ENCODE data around the gene OCA2. TPM values are rescaled to one million over a fixed set of nuclear protein-coding genes. Genes with fewer than 3 reads are reported as not detected.
"Not testable (repeated sequence)": the region's sequence is repeated elsewhere in the genome, so short reads cannot be mapped to it uniquely, and the experiment has no call there.

The OCA2 gene
- total and polyA plus RNA-seq, 2 of the 4 experiments (the other 2 are of a cell fraction) = under 0.01 to 0.03 TPM

DNA sequence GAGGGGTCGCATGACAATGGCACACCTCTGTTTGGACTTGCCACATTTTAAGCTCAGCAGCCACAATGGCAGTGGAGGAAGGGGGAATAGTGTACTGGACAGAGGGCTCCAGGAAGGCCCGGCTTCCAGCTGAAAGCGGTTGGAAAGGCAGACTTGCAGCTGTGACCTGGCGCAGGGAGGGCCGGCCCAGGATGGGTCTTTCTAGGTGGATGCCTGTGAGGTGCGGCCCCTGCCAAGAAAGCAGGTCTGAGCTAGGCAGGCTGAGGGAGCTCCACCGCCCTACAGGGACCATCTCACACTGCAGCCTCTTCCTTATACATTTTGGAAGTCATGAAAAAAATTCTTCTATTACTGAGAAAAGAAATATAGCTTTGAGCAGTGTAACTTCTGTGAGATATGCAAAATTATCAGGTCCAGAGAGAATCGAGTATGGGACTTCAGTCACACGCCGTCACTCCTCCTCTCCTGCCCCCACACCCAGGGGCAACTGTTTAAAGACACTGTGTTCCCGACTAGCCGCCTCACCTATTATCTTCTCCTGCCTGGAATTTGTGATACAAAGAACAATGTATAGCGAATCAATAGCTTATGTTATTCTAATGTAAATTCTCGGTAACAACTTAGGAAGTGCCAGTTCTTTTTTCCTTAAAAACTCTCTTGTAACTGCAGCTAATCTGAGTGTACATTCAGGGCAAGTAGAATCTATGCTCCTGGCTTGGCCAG is 331.0 kb downstream of the OCA2 start:
- H3K9ac ChIP-seq (ENCODE audit: low read depth, low read length) = no peak overlapping the region
- no peak overlapping the region for H4K91ac ChIP-seq (ENCODE audit: insufficient read depth, low read depth, low read length)
- H2AK5ac ChIP-seq (ENCODE audit: low read depth, low read length) = no peak overlapping the region
- no peak overlapping the region for H3K56ac ChIP-seq (ENCODE audit: extremely low read depth, insufficient read depth, low read length)
- no peak overlapping the region for H3K4ac ChIP-seq (ENCODE audit: low read depth, low read length)
- peaks cover 30% of the 10 kb centered on the region for H3K9me3 ChIP-seq (ENCODE audit: control insufficient read depth, insufficient read depth, low read length)
- no peaks in the 10 kb centered on the region for H4K20me1 ChIP-seq (ENCODE audit: insufficient read depth, low read length)
- no peak overlapping the region for H3K18ac ChIP-seq (ENCODE audit: low read depth, low read length)
- H2BK15ac ChIP-seq (ENCODE audit: low read depth, low read length) = no peak overlapping the region
- DNase-seq (no peak), ATAC-seq (ENCODE audit: low read depth) (no peak)
- intact Hi-C loops (cut with micrococcal nuclease) (no loop called here), dilution Hi-C loops (cut with HindIII; ENCODE audit: low sequenced_read_pairs, unreplicated experiment) (no loop called here), in situ Hi-C loops (cut with MboI; ENCODE audit: low sequenced_read_pairs) (no loop called here)
- no peaks in the 10 kb centered on the region for H3K4me1 ChIP-seq (ENCODE audit: control insufficient read depth, insufficient read depth, low read length)
- no peak overlapping the region for H3K4me3 ChIP-seq (ENCODE audit: insufficient read depth, low read depth, low read length)
- no peak overlapping the region for H3K14ac ChIP-seq (replicated peaks; ENCODE audit: low read depth, low read length)
- H2AFZ ChIP-seq (replicated peaks; ENCODE audit: low read length, poor library complexity) = no peak overlapping the region
- CTCF ChIA-PET = no interaction called here
- H3K27me3 ChIP-seq (ENCODE audit: control insufficient read depth, insufficient read depth, low read length) = no peaks in the 10 kb centered on the region
- no peaks in the 10 kb centered on the region for H3K36me3 ChIP-seq (ENCODE audit: control insufficient read depth, insufficient read depth, low read length)
- H3K27ac ChIP-seq (ENCODE audit: insufficient read depth, low read length) = no peak overlapping the region
- POLR2A ChIA-PET (ENCODE audit: unreplicated experiment) = no interaction called here
- TF ChIP-seq NFE2L2 (IDR thresholded peaks at IDR 0.05; ENCODE audit: low read depth, low read length) = no peak
- TF ChIP-seq POLR2A (IDR thresholded peaks at IDR 0.05; ENCODE audit: low read depth, low read length) = no peak
- TF ChIP-seq MAFK (IDR thresholded peaks at IDR 0.05; ENCODE audit: low read depth, low read length) = no peak
- TF ChIP-seq FOS (IDR thresholded peaks at IDR 0.05; ENCODE audit: low read depth, low read length) = no peak
- no peak for TF ChIP-seq MXI1 (IDR thresholded peaks at IDR 0.05; ENCODE audit: borderline replicate concordance, low read depth, low read length)
- no peak overlapping the region for H2BK120ac ChIP-seq (ENCODE audit: low read depth, low read length)
- no peak overlapping the region for H2BK20ac ChIP-seq (ENCODE audit: low read depth, low read length)
- no TSS peak for BruUV-seq (replicated peaks)
- no peak overlapping the region for H2BK5ac ChIP-seq (ENCODE audit: low read depth, low read length, poor library complexity, severe bottlenecking)
- no peak overlapping the region for H3K23ac ChIP-seq (ENCODE audit: low read depth, low read length)
- no peaks in the 10 kb centered on the region for H3K79me1 ChIP-seq (ENCODE audit: low read depth in 1 of 2, low read length in 2 of 2)
- no peak overlapping the region for H2AK9ac ChIP-seq (replicated peaks; ENCODE audit: low read depth, low read length, poor library complexity)
- H4K5ac ChIP-seq (ENCODE audit: low read depth, low read length) = no peak overlapping the region
- no peak overlapping the region for H4K8ac ChIP-seq (ENCODE audit: low read depth in 2 of 2, low read length in 2 of 2)
- H3K4me2 ChIP-seq (ENCODE audit: low read depth, low read length) = no peak overlapping the region
- no peaks in the 10 kb centered on the region for H3K9me1 ChIP-seq (ENCODE audit: insufficient read depth, low read length)
- no CpG with 5 or more reads among the region's 14 CpGs for WGBS, 2 experiments (ENCODE audit: extremely low coverage in 2 of 2, insufficient read length in 1 of 2)

DNA sequence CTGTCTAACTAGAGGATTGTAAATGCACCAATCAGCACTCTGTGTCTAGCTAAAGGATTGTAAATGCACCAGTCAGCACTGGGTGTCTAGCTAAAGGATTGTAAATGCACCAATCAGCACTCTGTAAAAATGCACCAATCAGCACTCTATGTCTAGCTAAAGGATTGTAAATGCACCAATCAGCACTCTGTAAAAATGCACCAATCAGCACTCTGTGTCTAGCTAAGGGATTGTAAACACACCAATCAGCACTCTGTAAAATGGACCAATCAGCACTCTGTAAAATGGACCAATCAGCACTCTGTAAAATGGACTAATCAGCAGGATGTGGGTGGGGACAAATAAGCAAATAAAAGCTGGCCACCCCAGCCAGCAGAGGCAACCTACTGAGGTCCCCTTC is 331.7 kb downstream of the OCA2 start:
- H4K20me1 ChIP-seq (ENCODE audit: insufficient read depth, low read length); H2AK5ac ChIP-seq (ENCODE audit: low read depth, low read length); H2AFZ ChIP-seq (replicated peaks; ENCODE audit: low read length, poor library complexity); DNase-seq; H3K36me3 ChIP-seq (ENCODE audit: control insufficient read depth, insufficient read depth, low read length); dilution Hi-C loops (cut with HindIII; ENCODE audit: low sequenced_read_pairs, unreplicated experiment); H3K23ac ChIP-seq (ENCODE audit: low read depth, low read length); CTCF ChIA-PET; H2BK120ac ChIP-seq (ENCODE audit: low read depth, low read length); H3K18ac ChIP-seq (ENCODE audit: low read depth, low read length); H4K91ac ChIP-seq (ENCODE audit: insufficient read depth, low read depth, low read length); H4K8ac ChIP-seq (ENCODE audit: low read depth in 2 of 2, low read length in 2 of 2); H3K14ac ChIP-seq (replicated peaks; ENCODE audit: low read depth, low read length); intact Hi-C loops (cut with micrococcal nuclease); BruUV-seq (replicated peaks); POLR2A ChIA-PET (ENCODE audit: unreplicated experiment); H2BK5ac ChIP-seq (ENCODE audit: low read depth, low read length, poor library complexity, severe bottlenecking); H3K27ac ChIP-seq (ENCODE audit: insufficient read depth, low read length); H3K27me3 ChIP-seq (ENCODE audit: control insufficient read depth, insufficient read depth, low read length); ATAC-seq (ENCODE audit: low read depth); H2BK15ac ChIP-seq (ENCODE audit: low read depth, low read length); H3K4ac ChIP-seq (ENCODE audit: low read depth, low read length); H3K4me1 ChIP-seq (ENCODE audit: control insufficient read depth, insufficient read depth, low read length); H3K4me2 ChIP-seq (ENCODE audit: low read depth, low read length); H3K79me1 ChIP-seq (ENCODE audit: low read depth in 1 of 2, low read length in 2 of 2); H4K5ac ChIP-seq (ENCODE audit: low read depth, low read length); H3K56ac ChIP-seq (ENCODE audit: extremely low read depth, insufficient read depth, low read length); H3K4me3 ChIP-seq (ENCODE audit: insufficient read depth, low read depth, low read length); H2BK20ac ChIP-seq (ENCODE audit: low read depth, low read length); H2AK9ac ChIP-seq (replicated peaks; ENCODE audit: low read depth, low read length, poor library complexity); in situ Hi-C loops (cut with MboI; ENCODE audit: low sequenced_read_pairs); H3K9ac ChIP-seq (ENCODE audit: low read depth, low read length); H3K9me1 ChIP-seq (ENCODE audit: insufficient read depth, low read length): not testable (repeated sequence)
- peaks cover 30% of the 10 kb centered on the region for H3K9me3 ChIP-seq (ENCODE audit: control insufficient read depth, insufficient read depth, low read length)

Measured in IMR-90 (cell line).